ENCODE data around the gene CHD1L.

Gene CHD1L

DNA sequence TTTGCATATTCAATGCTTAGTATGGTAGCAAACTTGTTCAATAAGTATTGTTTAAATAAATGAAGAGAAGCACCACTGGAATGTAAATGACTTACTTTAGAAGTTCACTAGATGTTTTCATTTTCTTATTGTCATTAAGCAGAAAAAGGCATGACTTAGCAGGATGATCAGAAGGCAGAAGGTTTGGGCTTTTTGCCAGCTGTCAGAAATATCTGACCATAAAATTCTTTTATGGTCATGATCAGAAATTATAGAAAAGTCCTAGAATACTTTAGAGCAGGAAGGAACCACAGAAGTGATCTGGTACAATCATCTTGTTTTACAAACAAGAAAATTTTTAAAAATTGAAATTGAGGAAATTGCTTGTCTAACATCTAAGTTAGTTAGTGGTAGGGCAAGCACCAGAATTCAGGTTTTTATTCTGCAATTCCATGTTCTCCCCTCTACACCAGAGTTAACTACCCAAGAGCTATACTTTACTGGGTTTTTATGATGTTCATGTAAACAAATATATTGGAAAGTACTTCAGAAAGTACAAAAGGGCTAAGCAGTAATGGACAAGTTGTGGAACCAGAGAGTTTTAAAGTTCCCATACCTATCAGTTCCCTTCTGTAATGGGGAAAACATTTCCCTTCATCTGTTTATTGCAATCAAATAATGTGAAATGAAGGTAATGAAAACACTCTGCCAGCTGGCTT lies 27.5 kb upstream of the CHD1L start:
- no peak for TF ChIP-seq CTCF (IDR thresholded peaks at IDR 0.05; ENCODE audit: control insufficient read depth, extremely low read depth, insufficient read depth)
- peak; percentile 54 for DNase-seq (ENCODE audit: low read depth)
- H3K4me3 ChIP-seq (ENCODE audit: low read depth, low read length): peak overlapping the region; percentile 5; the same call in 1 of the 2 replicates

- H3K4me3 ChIP-seq (ENCODE audit: low read depth, low read length): peak overlapping the region; percentile 5; the same call in 1 of the 2 replicates
- TF ChIP-seq CTCF (IDR thresholded peaks at IDR 0.05; ENCODE audit: control insufficient read depth, extremely low read depth, insufficient read depth): no peak
- DNase-seq (ENCODE audit: low read depth): peak; percentile 43
Observed at GRCh38 chr1:147215540-147215916, 27.0 kb upstream of the CHD1L start.

DNA sequence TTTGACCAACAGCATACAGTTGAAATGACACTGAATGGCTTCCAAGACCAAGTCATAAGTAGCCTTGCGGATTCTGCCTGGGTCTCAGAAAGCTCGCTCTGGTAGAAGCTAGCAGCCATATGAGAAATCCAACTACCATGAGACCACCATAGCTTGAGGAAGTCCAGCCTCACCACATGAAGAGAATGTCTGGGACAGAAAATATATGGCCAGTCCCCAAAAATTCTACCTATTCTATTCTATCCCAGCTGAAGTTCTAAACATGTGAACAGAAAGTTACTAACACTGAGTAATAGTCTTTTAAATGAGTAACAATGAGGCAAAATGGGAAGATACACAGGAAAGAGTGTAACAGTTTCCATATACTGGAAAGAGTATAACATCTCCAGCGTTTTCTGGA lies 26.4 kb upstream of the CHD1L start:
- DNase-seq (ENCODE audit: low read depth): no peak
- no peak for TF ChIP-seq CTCF (IDR thresholded peaks at IDR 0.05; ENCODE audit: control insufficient read depth, extremely low read depth, insufficient read depth)
- no peak overlapping the region for H3K4me3 ChIP-seq (ENCODE audit: low read depth, low read length)

GRCh38 chr1:147217141-147217540 lies 25.3 kb upstream of the CHD1L start:
- H3K4me3 ChIP-seq (ENCODE audit: low read depth, low read length): no peak overlapping the region
- DNase-seq (ENCODE audit: low read depth): no peak
- no peak for TF ChIP-seq CTCF (IDR thresholded peaks at IDR 0.05; ENCODE audit: control insufficient read depth, extremely low read depth, insufficient read depth)

DNA sequence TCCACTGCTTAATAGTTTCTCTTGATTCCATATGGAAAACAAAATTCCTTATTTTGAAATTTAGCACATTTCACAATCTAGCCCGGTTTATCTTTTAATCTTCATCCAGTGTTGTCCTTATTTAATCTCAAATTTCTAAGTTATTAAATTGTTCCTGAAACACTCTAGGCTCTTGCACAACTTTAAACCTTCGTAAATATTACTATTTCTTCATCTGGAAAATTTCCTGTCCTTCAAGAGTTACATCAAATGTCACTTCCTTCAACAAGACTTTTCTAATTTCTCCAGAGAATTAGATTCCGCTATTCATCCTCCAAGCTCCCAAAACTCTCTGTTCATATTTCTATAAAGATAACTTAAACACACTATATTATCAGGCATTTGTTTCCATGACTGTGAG lies 23.9 kb upstream of the CHD1L start:
- DNase-seq (ENCODE audit: low read depth): no peak
- no peak overlapping the region for H3K4me3 ChIP-seq (ENCODE audit: low read depth, low read length)
- TF ChIP-seq CTCF (IDR thresholded peaks at IDR 0.05; ENCODE audit: control insufficient read depth, extremely low read depth, insufficient read depth): no peak

GRCh38 chr1:147223740-147224615 lies 18.5 kb upstream of the CHD1L start:
- no peak for TF ChIP-seq CTCF (IDR thresholded peaks at IDR 0.05; ENCODE audit: control insufficient read depth, extremely low read depth, insufficient read depth)
- DNase-seq (ENCODE audit: low read depth): no peak
- H3K4me3 ChIP-seq (ENCODE audit: low read depth, low read length): no peak overlapping the region

All from LNCaP clone FGC (cell line).